HG03457 (cell line): ENCODE measurements around the gene ZNF654.
A peak's percentile ranks its signal among the peaks of the same experiment; 100 is the strongest.
"Not testable (repeated sequence)": the region's sequence is repeated elsewhere in the genome, so short reads cannot be mapped to it uniquely, and the experiment has no call there.

Experiments used
- ATAC-seq: cut with Tn5 transposase; IDR thresholded peaks from one replicate; pipeline ENCODE4 v1.9.1; 2021; ENCODE audit warnings: moderate number of reproducible peaks; ENCODE audit not compliant: unreplicated experiment

The ZNF654 gene

DNA sequence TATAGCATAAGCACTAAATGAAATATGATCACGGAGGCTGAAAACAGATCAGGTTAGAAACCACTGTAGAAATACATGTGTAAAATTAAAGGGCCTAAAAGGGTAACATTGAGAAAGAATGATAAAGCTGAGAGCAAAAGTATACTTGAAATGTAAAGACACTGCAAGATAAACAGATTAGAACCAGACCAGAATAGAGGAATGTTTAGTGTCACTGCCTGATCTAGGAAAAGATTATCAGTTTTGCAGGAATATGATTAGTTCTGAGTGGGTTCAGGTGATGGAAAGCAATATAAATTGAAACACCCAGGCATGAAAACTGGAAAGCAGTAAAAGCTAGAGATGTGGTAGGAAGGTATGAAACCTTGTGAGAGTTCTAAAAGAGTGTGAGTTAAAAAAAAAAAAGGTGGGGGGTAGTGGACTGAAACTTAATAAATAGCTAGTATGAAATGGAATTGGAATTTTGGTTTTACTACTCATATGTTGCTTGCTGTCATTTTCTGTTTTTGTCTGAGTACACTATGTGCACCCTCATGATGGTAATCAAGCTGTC lies 74.7 kb downstream of the ZNF654 start:
- no peak for ATAC-seq

DNA sequence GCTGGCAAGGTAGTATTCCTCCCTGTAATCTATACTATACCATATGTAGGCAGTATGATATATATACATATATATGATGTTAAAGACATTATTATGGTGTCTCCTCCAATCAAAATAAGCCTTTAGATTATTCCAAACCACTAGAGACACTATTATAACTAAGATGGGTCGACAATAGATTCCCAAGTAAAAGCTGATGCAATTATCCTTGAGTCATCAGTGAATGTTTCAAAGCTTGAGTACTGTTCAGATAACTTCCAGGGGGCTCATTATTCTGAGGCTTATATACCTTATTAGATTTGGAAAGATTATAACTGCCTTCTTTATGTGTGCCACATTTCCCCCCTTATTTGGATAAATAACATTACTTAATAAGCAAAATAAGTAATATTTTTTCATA lies 78.8 kb downstream of the ZNF654 start:
- no peak for ATAC-seq

DNA sequence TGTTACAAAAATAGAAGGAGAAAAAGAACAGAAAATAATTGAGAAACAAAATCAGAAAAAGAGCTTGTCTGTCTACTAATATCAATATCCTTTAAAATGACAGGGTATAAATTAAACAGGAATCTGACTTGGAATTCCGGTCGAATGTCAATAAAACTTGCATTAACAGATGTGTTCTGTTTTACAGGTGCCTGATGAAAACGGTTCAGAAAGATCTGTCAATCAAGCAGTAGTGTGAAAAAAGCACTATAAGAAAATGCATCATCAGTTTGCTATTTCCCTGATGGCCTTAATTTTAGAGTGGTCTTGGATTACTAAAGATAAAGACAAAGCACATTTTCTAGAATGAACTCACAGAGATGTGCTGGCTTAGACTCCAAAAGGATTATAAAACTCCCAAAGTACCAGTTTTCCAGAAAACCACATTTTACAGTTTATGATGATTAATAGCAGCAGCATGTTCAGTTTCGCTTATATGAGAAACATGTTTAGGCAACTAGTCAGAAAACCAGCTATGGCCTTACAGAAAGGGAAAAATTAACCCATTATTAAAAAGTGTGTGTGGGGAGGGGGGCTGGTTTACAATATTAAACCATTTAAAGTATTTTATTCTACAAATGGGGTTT lies 82.5 kb downstream of the ZNF654 start:
- no peak for ATAC-seq

DNA sequence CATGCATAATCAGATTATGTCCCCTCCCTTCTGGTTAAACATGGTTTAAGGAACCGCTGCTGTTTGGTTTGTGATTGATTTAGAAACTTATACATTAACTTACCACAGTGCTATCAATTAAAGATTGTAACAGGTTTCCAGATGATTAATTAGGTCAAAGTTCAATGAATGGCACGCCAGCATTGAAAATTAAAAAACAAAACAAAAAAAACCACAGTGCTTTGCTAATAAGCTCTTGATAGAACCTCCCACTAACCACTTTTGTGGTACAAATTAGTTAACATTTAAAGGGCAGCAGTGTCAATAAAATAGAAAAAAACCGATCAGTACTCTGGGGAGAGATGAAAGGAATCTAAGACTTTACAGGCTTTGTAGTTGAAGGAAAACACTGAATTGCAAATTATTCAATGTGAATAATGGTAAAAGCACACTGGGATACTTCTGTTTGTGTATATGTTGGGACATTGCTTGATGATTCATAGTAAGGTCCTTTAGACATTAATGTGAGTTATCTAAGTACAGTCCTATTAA lies 83.1 kb downstream of the ZNF654 start:
- ATAC-seq = peak; percentile 53

DNA sequence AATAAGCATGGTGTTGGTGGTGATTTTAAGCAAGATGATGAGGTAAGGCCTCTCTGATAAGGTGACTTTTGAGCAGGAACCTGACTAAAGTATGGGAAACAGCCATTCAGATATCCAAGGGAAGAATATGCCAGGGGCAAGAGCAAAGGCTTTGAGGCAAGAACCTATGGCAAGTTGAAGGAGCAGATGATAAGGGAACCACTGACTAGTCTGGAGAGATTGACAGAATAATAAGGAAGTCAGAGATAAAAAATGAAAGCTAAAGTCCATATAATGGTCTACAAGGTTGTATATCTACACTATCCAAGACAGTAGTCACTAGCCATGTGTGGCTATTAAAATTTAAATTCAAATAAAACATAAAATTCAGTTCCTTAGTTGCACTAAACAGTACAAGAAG lies 88.2 kb downstream of the ZNF654 start:
- no peak for ATAC-seq

DNA sequence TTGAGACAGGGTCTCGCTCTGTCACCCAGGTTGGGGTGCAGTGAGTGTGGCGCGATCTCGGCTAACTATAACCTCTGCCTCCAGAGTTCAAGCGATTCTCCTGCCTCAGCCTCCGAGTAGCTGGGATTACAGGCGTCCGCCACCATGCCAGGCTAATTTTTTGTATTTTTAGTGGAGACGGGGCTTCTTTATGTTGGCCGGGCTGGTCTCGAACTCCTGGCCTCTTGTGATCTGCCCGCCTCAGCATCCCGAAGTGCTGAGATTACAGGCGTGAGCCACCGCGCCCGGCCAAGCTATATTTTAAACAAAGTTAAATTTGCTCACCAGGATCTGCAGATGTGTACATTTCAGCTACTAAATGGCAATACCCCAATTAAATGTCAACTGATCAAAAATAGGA lies 89.6 kb downstream of the ZNF654 start:
- ATAC-seq = no peak

DNA sequence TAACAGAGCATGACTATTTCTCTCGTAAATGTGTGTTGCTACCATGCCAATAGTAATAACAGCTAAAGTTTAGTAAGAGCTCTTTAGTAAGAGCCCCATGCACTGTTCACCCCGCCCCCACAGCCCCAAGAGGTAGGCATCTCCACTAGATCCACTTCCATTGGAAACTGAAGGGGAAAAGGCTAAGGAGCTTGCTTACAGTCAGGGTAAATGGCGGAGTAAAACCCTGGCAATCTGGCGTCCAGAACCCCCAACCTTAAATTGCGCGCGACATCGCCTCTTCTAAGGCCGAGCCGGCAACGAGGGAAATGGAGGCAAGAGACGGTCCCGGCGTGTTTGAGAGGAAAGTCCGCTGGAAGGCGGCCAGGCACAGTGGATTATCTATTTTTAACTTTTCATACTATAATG lies 90.0 kb downstream of the ZNF654 start:
- ATAC-seq = peak; percentile 2

DNA sequence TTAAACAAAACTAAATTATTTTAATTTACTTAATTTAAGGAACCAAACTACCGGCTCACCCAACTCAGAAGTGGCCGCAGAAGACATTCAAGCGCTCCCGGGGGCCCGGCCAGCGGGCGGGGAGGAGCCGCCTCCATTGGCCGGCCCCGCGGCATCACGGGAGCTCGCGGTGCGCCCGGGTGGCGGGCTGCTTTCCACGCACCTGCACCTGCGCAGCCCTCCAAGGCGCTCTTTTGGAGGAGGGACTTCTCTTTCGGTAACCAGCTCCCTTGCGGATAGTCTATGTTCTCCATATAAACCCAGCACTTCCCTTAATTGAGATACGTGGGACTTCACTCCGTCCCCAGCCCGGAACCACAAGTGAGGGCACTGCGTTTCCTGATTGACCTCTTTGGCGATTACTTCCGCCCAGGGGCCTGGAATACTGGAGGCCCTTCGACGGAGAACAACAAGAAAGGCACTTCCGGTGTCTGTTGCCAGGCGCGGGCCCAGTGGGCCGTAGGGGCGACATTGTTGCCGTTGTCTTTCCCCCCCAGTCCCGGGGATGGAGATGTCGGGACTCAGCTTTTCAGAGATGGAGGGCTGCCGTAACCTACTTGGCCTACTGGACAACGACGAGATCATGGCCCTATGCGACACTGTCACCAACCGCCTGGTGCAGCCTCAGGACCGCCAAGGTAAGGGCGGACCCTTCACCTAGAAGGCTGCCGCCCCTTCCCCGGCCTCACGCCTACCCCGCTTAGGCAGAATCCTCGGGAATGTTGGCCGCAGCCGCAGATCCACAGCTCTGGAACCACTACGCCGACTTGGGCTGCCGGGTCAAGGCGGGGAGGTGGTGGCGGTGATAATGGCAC lies 90.7 kb downstream of the ZNF654 start, which contains the start of gene C3orf38:
Gene C3orf38 (plus strand): TSS at position 451 of the 854 bp plus-strand sequence. CDS start 94 bp downstream, at position 545.
- peak; percentile 76 for ATAC-seq

DNA sequence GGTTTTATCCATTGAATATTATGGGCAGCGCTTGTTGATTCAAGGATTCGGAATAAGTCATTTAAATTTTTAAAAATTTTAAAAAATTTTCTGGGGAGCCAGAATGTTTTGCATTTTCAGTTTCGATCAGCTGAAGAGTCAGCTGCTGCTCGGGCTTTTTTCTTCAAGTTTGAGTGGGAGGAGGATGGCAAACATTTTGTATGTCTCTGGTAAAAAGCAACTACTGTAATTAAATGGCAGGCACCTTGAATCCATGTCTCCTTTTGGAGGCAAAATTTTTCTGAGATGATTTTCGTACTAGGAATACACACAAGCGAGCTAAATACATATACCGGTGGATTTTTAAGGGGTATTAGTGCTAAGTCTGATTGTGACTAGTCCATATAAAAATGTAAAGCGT lies 91.3 kb downstream of the ZNF654 start:
- ATAC-seq = peak; percentile 23

DNA sequence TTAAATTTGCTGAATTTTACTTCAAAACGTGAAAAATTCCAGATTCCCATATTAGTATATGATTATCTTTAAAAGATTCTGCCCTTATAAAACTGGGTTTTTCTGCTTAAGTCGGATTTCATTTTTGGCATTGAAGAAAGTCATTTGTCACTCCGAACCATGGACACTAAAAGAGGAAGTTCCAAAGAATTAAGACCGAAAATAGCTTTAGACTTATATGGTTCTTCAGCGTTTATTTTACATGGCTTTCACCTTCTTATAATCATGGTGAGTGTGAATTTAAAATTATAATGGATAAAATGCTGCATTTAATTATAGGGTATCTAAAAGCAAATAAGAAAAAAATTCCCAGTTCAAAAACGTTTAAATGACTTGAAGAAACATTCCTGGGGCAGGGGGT lies 91.8 kb downstream of the ZNF654 start:
- ATAC-seq = no peak

DNA sequence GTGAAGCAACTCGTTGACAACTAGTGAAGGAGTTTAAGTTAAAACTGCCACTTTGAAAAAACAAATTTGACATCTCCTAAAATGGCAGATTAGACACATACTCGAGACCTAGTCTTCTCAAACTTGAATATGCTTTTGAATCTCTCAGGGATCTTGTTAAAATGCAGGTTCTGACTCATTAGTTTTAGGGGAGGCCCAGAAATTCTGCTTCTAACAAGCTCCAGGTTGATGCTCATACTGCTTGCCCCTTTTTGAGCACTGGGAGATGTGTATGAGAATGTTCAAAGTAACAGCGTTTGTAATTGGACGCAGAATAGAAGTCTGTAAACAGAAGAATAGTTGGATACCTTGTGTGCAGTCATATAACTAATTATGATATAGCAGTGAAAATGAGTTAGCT lies 92.3 kb downstream of the ZNF654 start:
- ATAC-seq = no peak

DNA sequence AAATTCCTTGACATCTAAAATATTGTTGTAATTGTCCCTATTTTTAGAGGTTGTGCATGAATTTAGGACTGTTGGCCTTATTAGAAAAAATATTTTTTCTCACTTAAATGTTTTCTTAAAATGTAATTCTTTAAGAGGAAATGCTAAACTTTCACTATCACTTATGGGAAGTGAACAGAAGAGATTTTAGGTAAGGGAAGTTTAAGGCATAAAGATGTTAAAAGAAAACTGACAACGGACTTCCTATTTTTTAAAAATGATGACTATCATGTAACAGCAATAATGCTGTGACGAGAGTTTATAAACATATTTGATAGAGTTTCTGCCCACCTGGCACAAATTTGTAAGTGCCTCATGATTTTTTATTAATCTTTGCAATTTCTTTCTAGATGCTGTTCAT lies 93.8 kb downstream of the ZNF654 start:
- no peak for ATAC-seq

DNA sequence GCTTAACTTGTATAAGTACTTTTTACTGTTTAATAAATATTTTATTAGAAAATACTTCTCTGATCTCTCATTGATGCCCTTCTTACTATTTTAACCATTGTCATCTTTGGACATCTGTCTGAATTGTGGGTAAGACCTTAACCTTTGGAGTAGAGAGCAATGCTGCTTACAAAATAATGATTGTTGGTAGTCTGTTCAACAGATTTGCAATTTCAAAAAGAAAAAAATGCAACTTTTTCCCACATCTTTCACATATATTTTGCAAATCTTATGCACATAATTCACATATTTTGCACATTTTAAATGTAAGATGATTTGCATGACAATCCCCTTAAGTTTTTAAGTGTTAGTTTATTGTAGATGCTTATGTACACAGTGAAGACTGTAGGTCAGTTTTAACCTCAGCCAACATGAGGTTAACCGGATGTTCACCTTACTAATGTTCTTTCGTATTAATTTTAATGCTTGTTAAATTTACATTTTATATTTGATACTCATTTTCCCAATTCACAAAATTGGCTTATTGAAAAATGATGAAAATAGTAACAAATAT lies 107.4 kb downstream of the ZNF654 start:
- ATAC-seq = no peak

DNA sequence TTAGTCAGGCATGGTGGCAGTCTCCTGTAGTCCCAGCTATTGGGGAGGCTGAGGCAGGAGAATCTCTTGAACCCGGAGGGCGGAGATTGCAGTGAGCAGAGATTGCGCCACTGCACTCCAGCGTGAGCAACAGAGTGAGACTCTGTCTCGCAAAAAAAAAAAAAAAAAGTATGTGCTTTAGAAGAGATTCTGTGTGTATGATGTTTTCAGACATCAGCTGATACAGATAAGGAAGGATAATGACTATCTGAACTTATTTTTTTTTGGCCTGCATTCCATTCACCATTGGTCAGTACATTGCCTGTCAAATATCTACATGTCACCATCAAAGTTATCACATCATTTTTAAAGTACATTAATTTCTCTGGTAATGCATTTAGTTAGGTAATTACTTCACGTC lies 108.1 kb downstream of the ZNF654 start:
- ATAC-seq = no peak

DNA sequence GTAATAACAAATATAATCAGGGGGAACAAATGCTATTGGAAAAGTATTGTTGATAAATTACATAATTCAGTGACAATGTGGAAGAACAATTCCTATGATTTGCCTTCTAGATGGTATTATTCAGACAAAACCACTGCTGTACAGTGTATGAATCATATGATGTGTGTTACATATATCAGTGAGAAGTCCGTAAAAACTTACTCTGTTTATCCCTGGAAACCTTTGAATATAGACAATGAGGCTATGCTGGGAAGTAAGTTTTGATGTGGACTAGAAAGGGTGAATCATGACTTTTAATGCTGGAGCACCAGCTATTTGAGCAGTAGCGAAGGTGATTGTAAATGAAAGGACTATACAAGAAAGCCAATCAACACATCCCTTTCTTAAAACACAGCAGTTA lies 108.6 kb downstream of the ZNF654 start:
- ATAC-seq = no peak

DNA sequence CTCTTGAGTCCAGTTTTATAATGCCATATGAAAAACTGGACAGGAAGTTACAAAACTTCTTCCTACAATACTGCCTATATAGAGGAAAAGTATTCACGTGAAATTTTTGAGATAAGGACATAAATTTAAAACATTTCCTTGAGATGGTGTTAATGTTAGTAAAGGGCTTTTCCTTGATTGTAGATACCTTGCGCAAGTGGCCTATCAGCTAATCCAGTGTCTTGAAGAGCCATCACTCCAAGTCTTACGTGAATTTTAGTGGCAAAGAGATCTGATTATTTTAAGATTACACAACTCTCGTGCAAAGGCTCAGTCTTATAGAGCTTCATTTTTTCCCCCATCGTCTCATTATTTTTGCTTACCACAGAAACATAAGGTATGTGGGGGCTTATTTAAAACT lies 109.1 kb downstream of the ZNF654 start:
- no peak for ATAC-seq

DNA sequence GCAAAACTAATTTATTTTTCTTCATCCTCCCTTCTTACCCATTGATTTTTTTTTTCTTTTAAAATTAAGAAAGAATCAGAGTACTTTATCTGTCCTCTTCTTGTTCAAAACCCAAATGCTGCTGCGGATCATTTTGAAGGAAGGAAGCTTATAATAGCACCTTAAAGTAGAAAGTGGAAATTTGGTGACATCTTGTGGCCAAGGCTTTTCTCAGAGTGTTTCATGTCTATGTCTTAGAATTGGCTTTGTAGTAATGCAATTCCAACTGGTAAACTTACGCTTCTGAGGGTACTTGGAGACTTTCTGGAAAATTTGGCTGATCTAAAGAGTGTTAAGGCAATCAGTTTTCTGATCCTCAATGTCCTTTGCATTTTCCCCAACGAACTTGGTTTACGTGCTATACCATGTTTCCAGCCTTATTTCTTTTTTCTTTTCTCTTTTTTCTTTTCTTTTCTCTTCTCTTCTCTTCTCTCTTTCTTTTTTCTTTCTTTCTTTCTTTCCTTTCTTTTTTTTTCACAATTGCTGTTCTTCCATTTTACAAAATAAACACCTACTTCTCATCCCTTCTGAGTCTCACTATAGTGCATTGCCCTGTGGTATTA lies 121.4 kb downstream of the ZNF654 start:
- ATAC-seq = peak; percentile 83

DNA sequence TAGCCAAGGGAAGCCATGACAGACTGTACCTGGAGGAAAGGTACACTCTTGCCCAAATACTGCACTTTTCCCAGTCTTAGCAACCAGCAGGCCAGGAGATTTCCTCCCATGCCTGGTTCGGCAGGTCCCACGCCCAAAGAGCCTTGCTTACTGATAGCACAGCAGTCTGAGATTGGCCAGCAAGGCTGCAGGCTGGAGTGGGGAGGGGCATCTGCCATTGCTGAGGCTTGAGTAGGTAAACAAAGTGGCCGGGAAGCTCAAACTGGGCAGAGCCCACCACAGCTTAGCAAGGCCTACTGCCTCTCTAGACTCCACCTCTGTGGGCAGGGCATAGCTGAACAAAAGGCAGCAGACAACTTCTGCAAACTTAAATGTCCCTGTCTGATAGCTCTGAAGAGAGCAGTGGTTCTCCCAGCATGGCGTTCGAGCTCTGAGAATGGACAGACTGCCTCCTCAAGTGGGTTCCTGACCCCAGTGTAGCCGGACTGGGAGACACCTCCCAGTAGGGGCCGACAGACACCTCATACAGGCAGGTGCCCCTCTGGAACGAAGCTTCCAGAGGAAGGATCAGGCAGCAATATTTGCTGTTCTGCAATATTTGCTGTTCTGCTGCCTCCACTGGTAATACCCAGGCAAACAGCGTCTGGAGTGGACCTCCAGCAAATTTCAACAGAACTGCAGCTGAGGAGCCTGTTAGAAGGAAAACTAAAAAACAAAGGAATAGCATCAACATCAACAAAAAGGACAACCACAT lies 123.3 kb downstream of the ZNF654 start:
- not testable (repeated sequence) for ATAC-seq

DNA sequence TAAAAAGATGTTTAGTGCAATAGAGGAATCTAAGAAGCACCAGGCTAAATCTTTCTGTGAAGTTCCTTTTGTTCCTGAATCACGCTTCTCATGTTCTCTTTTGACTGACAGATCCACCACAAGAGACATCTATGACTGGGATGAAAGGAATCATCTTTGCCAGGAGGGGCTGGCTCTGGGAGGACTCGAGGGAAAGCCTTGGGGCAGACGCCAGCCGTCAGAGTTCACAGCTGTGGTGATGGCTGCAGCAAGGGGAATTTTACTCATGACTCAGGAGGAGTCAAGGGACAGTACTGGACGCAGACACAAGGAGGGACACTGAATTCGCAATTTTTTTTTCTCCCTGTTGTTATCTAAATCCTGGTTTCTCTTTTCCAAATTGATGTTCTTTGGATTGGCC lies 129.4 kb downstream of the ZNF654 start:
- no peak for ATAC-seq

DNA sequence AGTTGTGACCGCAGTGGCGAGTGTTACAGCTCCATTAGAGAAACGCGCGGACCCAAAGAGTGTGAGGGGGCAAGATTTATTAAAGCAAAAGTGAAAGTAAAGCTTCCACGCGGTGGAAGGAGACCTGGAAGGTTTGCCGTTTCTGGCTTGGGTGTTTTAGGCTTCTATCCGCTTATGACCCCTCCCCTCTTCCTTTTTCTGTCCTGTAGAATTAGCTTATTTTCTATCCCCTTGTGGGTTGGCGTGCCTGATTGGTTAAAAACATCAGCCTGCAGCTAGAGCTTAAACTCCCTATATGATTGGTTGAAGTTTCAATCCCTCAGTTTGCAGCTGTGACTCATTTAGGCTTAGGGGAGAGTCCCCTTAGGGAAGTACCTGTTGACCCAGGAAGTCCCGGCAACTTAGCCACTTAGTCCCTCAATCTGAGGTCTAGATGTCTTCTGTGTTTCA lies 130.3 kb downstream of the ZNF654 start:
- ATAC-seq = peak; percentile 96
